ENCODE data around the gene RTL10. TPM values are rescaled to one million over a fixed set of nuclear protein-coding genes. Genes with fewer than 3 reads are reported as not detected.

RTL10 gene
- total and polyA plus RNA-seq, 2 of the 13 experiments (the other 11 are each of a cell fraction or from before 2014, with no cell fraction given): 14.1 to 15.8 TPM

- H3K36me3 ChIP-seq (replicated peaks in 1 of 2; ENCODE audit: control insufficient read depth in 1 of 2, insufficient read depth in 2 of 2, low read length in 2 of 2): no peaks in the 10 kb centered on the region
- H3K4me2 ChIP-seq (ENCODE audit: low read depth, low read length): peak overlapping the region; percentile 83
- no peaks in the 10 kb centered on the region for H3K79me2 ChIP-seq (ENCODE audit: insufficient read depth, low read length)
- H4K20me1 ChIP-seq (ENCODE audit: insufficient read depth, low read length): no peaks in the 10 kb centered on the region
- peak overlapping the region in 1 of 3 experiments; percentile 12; a peak in 1 of 6 replicates for H3K4me3 ChIP-seq (replicated peaks in 1 of 3; ENCODE audit: insufficient read depth in 1 of 3, low read depth in 2 of 3, low read length in 3 of 3)
- no peaks in the 10 kb centered on the region for H3K9me3 ChIP-seq (ENCODE audit: low read length)
- peaks cover 48% of the 10 kb centered on the region for H3K4me1 ChIP-seq (ENCODE audit: insufficient read depth, low read length)
- H3K27ac ChIP-seq (ENCODE audit: extremely low read length, insufficient read depth, low read length): peak overlapping the region; percentile 77
- no TSS peak for BruUV-seq (replicated peaks)
- no peaks in the 10 kb centered on the region for H3K27me3 ChIP-seq (ENCODE audit: control insufficient read depth in 1 of 2, insufficient read depth in 2 of 2, low read length in 2 of 2)
- ATAC-seq (peak; percentile 9), DNase-seq (ENCODE audit: low spot score) (no peak), FAIRE-seq (peak; percentile 48)
- ChIA-PET POLR2A (interaction anchor here (0.5 to 1.8 kb wide), 4 partner anchors 10 to 126 kb away, joined by 3 to 12 read pairs (median 4); partner anchors contain the start of genes GNB1L and RTL10), CTCF (ENCODE audit: low intra/inter-chr PET ratio, low total read pairs) (no interaction called here)
- in situ Hi-C loops (cut with HindIII; ENCODE audit: extremely low pct_ligation_motif_present, low pct_unique_long_range_greater_than_20kb): no loop called here
- intact Hi-C loops (cut with micrococcal nuclease; ENCODE audit: unreplicated experiment): loop anchor here (5.0 kb wide), 1 partner anchor 69 kb away; no protein-coding TSS in a partner anchor
- WGBS (ENCODE audit: low lambda C conversion rate): 26% methylated on average over 3 of the region's 11 CpGs
- no peak overlapping the region; the same call in 1 of the 2 replicates for H3K9ac ChIP-seq (ENCODE audit: insufficient read depth, low read depth, low read length)
- H2AFZ ChIP-seq (ENCODE audit: low read length): no peak overlapping the region
- TF ChIP-seq, protein P1, sequence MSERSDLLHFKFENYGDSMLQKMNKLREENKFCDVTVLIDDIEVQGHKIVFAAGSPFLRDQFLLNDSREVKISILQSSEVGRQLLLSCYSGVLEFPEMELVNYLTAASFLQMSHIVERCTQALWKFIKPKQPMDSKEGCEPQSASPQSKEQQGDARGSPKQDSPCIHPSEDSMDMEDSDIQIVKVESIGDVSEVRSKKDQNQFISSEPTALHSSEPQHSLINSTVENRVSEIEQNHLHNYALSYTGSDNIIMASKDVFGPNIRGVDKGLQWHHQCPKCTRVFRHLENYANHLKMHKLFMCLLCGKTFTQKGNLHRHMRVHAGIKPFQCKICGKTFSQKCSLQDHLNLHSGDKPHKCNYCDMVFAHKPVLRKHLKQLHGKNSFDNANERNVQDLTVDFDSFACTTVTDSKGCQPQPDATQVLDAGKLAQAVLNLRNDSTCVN (CRISPR knock-in tag; IDR thresholded peaks at IDR 0.05; ENCODE audit: borderline replicate concordance): no peak
- TF ChIP-seq TARDBP (CRISPR knock-in tag; IDR thresholded peaks at IDR 0.05) (no peak), HNF1A (IDR thresholded peaks at IDR 0.05; ENCODE audit: low read depth) (no peak), HNF1A (CRISPR knock-in tag; IDR thresholded peaks at IDR 0.05; ENCODE audit: borderline replicate concordance) (0 out of 2 replicates have a peak, but pooled peaks have one; percentile 0), SP4 (CRISPR knock-in tag; IDR thresholded peaks at IDR 0.05) (peak; percentile 4; the same call in 1 of the 2 replicates), ZNF891 (CRISPR knock-in tag; IDR thresholded peaks at IDR 0.05) (peak; percentile 63; the same call in 1 of the 2 replicates), ZNF253 (CRISPR knock-in tag; IDR thresholded peaks at IDR 0.05; ENCODE audit: borderline replicate concordance) (0 out of 2 replicates have a peak, but pooled peaks have one; percentile 21)
- TF ChIP-seq, protein P2, sequence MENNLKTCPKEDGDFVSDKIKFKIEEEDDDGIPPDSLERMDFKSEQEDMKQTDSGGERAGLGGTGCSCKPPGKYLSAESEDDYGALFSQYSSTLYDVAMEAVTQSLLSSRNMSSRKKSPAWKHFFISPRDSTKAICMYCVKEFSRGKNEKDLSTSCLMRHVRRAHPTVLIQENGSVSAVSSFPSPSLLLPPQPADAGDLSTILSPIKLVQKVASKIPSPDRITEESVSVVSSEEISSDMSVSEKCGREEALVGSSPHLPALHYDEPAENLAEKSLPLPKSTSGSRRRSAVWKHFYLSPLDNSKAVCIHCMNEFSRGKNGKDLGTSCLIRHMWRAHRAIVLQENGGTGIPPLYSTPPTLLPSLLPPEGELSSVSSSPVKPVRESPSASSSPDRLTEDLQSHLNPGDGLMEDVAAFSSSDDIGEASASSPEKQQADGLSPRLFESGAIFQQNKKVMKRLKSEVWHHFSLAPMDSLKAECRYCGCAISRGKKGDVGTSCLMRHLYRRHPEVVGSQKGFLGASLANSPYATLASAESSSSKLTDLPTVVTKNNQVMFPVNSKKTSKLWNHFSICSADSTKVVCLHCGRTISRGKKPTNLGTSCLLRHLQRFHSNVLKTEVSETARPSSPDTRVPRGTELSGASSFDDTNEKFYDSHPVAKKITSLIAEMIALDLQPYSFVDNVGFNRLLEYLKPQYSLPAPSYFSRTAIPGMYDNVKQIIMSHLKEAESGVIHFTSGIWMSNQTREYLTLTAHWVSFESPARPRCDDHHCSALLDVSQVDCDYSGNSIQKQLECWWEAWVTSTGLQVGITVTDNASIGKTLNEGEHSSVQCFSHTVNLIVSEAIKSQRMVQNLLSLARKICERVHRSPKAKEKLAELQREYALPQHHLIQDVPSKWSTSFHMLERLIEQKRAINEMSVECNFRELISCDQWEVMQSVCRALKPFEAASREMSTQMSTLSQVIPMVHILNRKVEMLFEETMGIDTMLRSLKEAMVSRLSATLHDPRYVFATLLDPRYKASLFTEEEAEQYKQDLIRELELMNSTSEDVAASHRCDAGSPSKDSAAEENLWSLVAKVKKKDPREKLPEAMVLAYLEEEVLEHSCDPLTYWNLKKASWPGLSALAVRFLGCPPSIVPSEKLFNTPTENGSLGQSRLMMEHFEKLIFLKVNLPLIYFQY (CRISPR knock-in tag; IDR thresholded peaks at IDR 0.05; ENCODE audit: borderline replicate concordance): no peak
- TF ChIP-seq, protein P3, sequence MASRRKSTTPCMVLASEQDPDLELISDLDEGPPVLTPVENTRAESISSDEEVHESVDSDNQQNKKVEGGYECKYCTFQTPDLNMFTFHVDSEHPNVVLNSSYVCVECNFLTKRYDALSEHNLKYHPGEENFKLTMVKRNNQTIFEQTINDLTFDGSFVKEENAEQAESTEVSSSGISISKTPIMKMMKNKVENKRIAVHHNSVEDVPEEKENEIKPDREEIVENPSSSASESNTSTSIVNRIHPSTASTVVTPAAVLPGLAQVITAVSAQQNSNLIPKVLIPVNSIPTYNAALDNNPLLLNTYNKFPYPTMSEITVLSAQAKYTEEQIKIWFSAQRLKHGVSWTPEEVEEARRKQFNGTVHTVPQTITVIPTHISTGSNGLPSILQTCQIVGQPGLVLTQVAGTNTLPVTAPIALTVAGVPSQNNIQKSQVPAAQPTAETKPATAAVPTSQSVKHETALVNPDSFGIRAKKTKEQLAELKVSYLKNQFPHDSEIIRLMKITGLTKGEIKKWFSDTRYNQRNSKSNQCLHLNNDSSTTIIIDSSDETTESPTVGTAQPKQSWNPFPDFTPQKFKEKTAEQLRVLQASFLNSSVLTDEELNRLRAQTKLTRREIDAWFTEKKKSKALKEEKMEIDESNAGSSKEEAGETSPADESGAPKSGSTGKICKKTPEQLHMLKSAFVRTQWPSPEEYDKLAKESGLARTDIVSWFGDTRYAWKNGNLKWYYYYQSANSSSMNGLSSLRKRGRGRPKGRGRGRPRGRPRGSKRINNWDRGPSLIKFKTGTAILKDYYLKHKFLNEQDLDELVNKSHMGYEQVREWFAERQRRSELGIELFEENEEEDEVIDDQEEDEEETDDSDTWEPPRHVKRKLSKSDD (CRISPR knock-in tag; IDR thresholded peaks at IDR 0.05; ENCODE audit: low read depth): 0 out of 2 replicates have a peak, but pooled peaks have one; percentile 28
These were observed 31.3 kb downstream of the RTL10 start for GRCh38 chr22:19823191-19823901.

Data from HepG2 (cell line).